NOMO-1 treated with dmso at 0.1 percent for 144 hours (cell line): ENCODE data around the gene PWWP2A.
"Not testable (repeated sequence)": the region's sequence is repeated elsewhere in the genome, so short reads cannot be mapped to it uniquely, and the experiment has no call there.

ENCODE experiments used
- DNase-seq: peaks from one replicate; lab custom pipeline; 2025; ENCODE audit not compliant: unreplicated experiment; lab: John Stamatoyannopoulos, UW

Gene PWWP2A

GRCh38 chr5:160081495-160081894, 37.8 kb downstream of the PWWP2A start:
- DNase-seq: no peak

GRCh38 chr5:160079753-160080152, 39.5 kb downstream of the PWWP2A start:
- no peak for DNase-seq

GRCh38 chr5:160076997-160077396, 42.3 kb downstream of the PWWP2A start:
- no peak for DNase-seq

- no peak for DNase-seq
These were observed 44.2 kb downstream of the PWWP2A start for GRCh38 chr5:160075073-160075472.

GRCh38 chr5:160071916-160072315, 47.3 kb downstream of the PWWP2A start:
- no peak for DNase-seq

- DNase-seq: no peak
These were observed 47.7 kb downstream of the PWWP2A start for GRCh38 chr5:160071516-160071915.

- not testable (repeated sequence) for DNase-seq
These were observed 50.1 kb downstream of the PWWP2A start for GRCh38 chr5:160069120-160069519.

GRCh38 chr5:160064995-160065614, 54.1 kb downstream of the PWWP2A start:
- DNase-seq: no peak

GRCh38 chr5:160064417-160064810, 54.8 kb downstream of the PWWP2A start:
- no peak for DNase-seq

- no peak for DNase-seq
These were observed 57.5 kb downstream of the PWWP2A start for GRCh38 chr5:160061770-160062169.

- no peak for DNase-seq
These were observed 59.2 kb downstream of the PWWP2A start for GRCh38 chr5:160060001-160060400.

- no peak for DNase-seq
These were observed 62.0 kb downstream of the PWWP2A start for GRCh38 chr5:160057256-160057655.

GRCh38 chr5:160054831-160055230, 64.4 kb downstream of the PWWP2A start:
- DNase-seq: no peak

GRCh38 chr5:160054047-160054446, 65.2 kb downstream of the PWWP2A start:
- no peak for DNase-seq

GRCh38 chr5:160049099-160049498, 70.2 kb downstream of the PWWP2A start:
- DNase-seq: no peak

GRCh38 chr5:160048131-160048530, 71.1 kb downstream of the PWWP2A start:
- DNase-seq: no peak

- DNase-seq: no peak
These were observed 71.8 kb downstream of the PWWP2A start for GRCh38 chr5:160047423-160047822.

GRCh38 chr5:160044967-160045366, 74.3 kb downstream of the PWWP2A start:
- no peak for DNase-seq

GRCh38 chr5:160044391-160044804, 74.9 kb downstream of the PWWP2A start:
- DNase-seq: no peak

GRCh38 chr5:160042671-160043070, 76.6 kb downstream of the PWWP2A start:
- no peak for DNase-seq
